Left forelimb (tissue), 1 donor: ENCODE results near the gene N4BP3.
"Not testable (repeated sequence)": the region's sequence is repeated elsewhere in the genome, so short reads cannot be mapped to it uniquely, and the experiment has no call there.

ENCODE experiments used
- DNase-seq: peaks from one replicate; pipeline ENCODE4 v3.0.0-alpha.2; 2018; ENCODE audit warnings: low spot score

The N4BP3 gene, protein sequence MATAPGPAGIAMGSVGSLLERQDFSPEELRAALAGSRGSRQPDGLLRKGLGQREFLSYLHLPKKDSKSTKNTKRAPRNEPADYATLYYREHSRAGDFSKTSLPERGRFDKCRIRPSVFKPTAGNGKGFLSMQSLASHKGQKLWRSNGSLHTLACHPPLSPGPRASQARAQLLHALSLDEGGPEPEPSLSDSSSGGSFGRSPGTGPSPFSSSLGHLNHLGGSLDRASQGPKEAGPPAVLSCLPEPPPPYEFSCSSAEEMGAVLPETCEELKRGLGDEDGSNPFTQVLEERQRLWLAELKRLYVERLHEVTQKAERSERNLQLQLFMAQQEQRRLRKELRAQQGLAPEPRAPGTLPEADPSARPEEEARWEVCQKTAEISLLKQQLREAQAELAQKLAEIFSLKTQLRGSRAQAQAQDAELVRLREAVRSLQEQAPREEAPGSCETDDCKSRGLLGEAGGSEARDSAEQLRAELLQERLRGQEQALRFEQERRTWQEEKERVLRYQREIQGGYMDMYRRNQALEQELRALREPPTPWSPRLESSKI

GRCh38 chr5:178113141-178113787 is at the start of gene N4BP3:
Gene N4BP3 (plus strand): TSS chr5:178113532. CDS start chr5:178119584, 6,052 bp downstream.
- DNase-seq, result peak; percentile 79

DNA sequence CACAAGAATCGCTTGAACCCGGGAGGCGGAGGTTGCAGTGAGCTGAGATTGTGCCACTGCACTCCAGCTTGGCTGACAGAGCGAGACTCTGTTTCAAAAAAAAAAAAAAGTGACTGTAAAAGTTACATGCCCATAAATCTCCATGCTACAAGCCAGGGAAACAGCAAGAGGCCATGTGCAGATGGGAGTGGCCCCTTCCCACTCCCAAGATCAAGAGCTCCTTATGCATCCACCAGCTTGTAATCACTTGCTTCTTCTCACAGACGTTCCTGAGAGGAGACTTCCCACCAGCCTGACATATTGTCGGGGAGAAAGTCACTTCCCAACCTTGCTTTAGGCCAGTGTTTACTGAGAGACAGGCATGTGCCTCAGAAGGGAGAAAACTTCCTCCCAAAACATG is 45.6 kb upstream of the N4BP3 start:
- DNase-seq, result no peak

DNA sequence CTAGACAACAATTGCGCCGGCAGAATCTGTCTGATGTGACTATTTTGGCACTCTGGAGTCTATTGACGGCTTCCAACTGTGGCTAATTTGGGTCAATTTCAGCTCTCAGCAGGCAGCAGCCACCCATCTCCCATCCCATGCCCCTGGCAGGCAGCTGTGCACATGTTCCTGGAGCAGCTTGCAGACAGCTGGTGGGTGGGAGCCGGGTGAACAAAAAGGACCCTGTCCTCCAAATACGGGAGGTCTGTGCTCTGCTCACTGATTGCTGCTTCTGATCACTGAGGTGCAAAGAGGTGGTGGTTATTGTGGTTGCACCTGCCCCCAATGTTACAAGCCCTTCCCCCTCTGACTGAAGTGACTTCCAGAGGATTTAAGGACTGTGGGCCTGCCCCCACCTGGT is 45.0 kb upstream of the N4BP3 start:
- DNase-seq, result no peak

DNA sequence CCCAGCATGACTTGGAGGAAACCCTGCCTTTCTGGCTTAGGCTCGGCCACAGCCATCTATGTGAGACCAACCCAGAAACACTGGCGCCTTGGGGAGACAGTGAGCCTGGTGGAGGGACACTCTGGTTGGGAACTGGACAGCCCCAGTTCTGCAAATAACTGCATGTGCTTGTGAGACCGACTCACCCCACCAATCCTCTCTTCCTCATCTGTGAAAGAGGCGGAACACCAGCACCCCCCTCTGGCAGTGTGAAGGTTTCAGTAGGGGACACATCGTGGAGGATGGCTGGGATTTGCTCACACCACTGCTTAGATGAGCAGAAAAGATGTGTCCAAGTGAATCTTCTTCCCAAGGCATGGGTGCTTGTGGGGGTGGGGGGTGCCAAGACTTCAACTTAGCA is 43.4 kb upstream of the N4BP3 start:
- DNase-seq, result no peak

- DNase-seq, result no peak
Measured at GRCh38 chr5:178071108-178071507, 42.2 kb upstream of the N4BP3 start.

GRCh38 chr5:178072749-178073148 is 40.6 kb upstream of the N4BP3 start:
- no peak for DNase-seq

DNA sequence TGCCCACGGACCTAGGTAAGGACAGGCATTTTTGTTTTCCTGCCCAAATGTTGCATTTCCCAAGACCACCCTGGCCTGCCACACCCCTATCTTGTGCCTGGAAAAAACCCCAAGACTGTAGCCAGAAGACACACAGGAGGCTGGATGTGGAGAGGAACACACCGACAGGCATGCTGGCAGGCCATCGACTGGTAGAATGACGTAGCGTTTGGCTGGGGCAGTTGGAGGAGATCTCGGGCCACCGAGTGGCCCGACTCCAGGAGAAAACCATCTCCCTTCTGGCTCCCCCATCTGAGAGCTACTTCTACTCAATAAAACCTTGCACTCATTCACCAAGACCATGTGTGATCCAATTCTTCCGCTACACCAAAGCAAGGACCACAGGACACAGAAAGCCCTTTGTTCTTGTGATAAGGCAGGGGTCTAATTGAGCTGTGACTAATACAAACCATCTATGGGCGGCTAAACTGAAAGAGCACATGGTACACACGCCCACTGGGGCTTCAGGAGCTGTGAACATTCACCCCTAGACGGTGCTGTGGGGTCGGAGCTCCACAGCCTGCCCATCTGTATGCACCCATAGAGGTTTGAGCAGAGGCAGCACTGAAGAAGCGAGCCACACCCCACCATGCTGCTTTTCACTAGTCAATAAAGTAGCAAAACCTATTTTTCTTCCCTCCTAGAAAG is 38.9 kb upstream of the N4BP3 start:
- no peak for DNase-seq

GRCh38 chr5:178076965-178077364 is 36.4 kb upstream of the N4BP3 start:
- not testable (repeated sequence) for DNase-seq

- DNase-seq, result no peak
Measured at GRCh38 chr5:178077751-178078150, 35.6 kb upstream of the N4BP3 start.

- DNase-seq, result no peak
Measured at GRCh38 chr5:178078197-178079010, 34.9 kb upstream of the N4BP3 start.

DNA sequence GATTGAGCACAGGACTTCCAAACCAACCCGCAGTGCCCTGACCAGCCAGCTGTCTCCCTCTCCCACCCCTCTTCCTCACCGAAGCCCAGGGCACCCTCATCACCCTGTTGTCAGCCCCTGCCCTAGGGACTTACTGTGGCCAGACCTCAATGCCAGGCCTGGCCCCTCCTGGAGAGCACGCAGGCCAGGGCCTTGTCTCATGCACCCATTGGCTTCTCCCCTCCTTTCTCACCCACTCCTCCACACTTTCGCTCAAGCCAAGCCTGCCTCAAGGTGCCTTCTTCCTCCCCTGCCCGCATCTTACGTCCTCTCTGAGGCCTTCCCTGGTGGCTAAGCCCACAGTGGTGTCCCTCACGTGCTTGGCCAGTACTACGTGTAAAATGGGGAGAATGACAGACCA is 33.3 kb upstream of the N4BP3 start:
- DNase-seq, result no peak

DNA sequence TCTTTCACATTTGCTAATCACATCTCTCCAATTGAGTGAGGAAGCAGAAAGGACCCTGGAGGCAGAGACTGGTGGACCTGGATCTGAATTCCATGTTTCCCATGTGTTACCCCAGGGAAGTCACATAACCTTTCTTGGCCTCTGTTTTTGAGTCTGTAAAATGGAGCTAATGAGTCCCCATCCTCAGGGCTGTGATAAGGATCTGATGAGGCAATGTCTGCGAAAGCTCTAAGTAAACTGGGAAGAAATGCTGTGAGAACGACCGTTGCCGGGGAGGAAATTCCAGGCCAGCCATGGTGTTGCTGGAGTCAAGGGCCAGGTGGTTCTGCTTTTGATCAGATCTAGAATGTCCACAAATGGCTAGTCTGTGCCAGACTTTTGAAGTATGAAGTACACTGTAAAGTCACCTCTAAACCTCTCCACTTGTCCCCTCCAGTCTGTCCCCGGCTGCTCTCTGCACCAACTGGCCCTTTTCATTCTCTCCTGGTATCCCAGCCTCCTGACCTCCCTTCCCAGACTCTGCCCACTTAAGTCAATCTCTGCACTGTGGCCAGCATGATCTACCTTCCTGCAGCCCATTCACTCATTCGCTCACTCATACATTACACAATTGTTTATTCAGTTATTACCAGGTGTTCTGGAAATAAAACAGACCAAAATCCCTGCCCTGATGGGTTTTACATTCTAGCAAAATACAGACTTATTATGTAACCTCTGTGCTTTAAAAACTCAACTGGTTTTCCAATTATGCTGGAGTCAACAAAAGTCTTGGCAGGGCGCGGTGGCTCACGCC is 32.5 kb upstream of the N4BP3 start:
- no peak for DNase-seq

DNA sequence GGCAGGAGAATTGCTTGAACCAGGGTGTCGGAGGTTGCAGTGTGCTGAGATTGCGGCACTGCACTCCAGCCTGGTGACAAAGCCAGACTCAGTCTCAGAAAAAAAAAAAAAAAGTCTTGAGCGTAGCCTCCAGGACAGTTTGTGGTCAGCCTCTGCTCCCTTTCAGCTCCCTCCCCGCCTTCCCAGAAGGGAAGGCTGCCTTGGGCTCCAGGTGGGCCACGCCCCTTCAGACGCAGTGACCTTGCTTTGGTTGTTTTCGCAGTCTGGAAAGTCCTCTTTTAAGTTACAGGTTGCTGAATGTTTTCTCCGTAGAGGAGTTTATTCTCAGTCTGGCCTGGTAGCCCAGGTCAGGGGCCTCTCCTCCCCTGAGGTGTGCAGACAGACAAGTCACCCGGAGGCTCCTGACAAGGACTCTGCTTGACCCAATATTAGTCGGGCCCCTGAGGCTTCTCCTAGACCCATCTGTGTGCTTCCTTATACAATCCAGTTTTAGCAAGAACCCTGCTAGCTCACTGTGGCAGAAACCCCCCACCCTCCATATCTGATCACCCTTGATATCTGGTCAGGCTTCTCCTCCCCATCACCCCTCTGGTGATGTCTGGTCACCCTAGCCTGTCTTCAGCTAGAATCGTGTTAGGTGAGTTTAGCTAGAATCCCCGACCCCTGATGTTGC is 31.6 kb upstream of the N4BP3 start:
- DNase-seq, result no peak

GRCh38 chr5:178083922-178084321 is 29.4 kb upstream of the N4BP3 start:
- no peak for DNase-seq

- DNase-seq, result no peak
Measured at GRCh38 chr5:178085316-178085715, 28.0 kb upstream of the N4BP3 start.

- DNase-seq, result no peak
Measured at GRCh38 chr5:178086266-178086665, 27.1 kb upstream of the N4BP3 start.

- not testable (repeated sequence) for DNase-seq
Measured at GRCh38 chr5:178087199-178087598, 26.1 kb upstream of the N4BP3 start.

DNA sequence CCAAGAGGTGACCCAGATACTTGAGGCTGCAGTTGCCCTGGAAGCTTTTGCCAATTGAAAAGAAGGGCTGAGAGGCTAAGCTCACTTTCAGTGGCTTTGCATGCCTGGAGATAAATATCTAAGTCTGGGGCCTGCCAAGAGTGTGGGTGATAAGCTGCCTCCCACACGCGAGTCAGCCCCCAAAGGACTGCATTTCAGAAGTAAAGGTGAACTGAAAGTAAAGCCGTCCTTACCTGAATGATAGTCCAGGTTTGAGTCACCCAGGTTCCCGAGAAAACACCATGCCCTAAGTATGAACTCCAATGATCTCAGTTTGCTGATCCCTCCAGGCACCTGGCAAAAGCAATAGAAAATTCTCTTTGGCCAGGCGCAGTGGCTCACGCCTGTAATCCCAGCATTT is 22.5 kb upstream of the N4BP3 start:
- DNase-seq, result no peak

DNA sequence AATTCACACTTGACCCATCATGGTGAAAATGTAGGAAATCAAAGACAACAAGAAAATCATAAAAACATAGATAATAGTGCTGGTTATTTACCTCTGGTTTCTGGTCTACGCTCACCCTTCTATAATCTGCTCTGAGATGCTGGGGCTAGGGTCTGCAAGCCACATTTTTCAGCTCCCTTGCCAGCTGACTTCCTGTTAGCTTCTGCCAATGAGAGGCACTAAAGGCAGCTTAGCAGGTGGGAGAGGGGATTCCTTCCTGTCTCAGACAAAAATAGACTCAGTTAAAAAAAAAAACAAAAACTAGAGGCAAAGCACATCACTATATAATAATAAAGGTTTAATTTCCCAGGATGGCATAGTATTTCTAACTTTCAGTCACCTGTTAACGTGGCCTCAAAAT is 20.2 kb upstream of the N4BP3 start:
- DNase-seq, result no peak

GRCh38 chr5:178094345-178094744 is 19.0 kb upstream of the N4BP3 start:
- DNase-seq, result no peak
